Measurements from ENCODE around the gene SUCNR1. TPM values are rescaled to one million over a fixed set of nuclear protein-coding genes. Genes with fewer than 3 reads are reported as not detected.
"Not testable (repeated sequence)": the region's sequence is repeated elsewhere in the genome, so short reads cannot be mapped to it uniquely, and the experiment has no call there.

SUCNR1 gene
- total RNA-seq, 1 donor from 2014 or later, result 0.49 TPM

GRCh38 chr3:151879037-151879436, 5.6 kb downstream of the SUCNR1 start:
- H3K9me3 ChIP-seq, result no peaks in the 10 kb centered on the region
- H3K4me1 ChIP-seq, result no peaks in the 10 kb centered on the region
- H3K4me3 ChIP-seq, result no peak overlapping the region
- intact Hi-C loops (cut with DNase I), result no loop called here
- no peaks in the 10 kb centered on the region for H3K36me3 ChIP-seq
- no peaks in the 10 kb centered on the region for H3K27me3 ChIP-seq
- TF ChIP-seq POLR2A (IDR thresholded peaks at IDR 0.05) (no peak), CTCF (IDR thresholded peaks at IDR 0.05) (no peak), POLR2AphosphoS5 (IDR thresholded peaks at IDR 0.05; ENCODE audit: insufficient read depth in 1 of 2, low read depth in 1 of 2) (no peak)
- no peak overlapping the region for H3K27ac ChIP-seq
- no peak for DNase-seq (ENCODE audit: extremely low spot score in 2 of 2)

DNA sequence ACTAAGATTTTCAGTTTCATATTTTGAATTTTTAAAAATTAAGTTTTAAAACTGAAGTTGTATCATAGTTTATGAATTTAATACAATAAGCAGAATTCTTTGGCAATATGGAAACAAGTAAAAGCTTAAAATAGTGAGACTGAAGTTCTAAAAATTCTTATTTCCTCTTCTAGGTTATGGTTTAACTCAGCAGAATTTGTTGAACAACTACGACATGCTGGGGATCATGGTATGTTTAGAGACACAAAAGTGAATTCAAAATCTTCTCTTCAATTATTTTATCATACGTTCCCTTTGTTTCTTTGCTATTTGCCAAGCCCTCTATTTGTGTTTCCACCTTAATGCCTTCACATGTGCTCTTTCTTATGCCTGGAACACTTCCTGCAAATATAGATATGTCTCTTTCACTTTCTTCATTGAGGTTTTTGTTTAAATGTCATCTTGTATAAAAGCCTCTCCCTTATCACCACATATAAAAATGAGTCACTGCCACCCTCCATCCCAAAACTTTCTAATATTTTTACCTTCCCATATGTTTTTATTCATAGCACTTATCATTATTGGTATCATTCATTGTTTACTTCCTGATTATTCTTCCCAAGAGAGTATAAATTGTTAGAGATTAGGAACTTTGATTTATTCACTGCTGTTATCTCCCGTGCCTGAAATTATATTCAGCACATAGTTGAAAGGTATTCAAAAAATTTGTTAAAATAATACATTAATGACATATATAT, 6.4 kb downstream of the SUCNR1 start:
- TF ChIP-seq POLR2A (IDR thresholded peaks at IDR 0.05), result no peak
- TF ChIP-seq POLR2AphosphoS5 (IDR thresholded peaks at IDR 0.05; ENCODE audit: insufficient read depth in 1 of 2, low read depth in 1 of 2), result no peak
- no peak for TF ChIP-seq CTCF (IDR thresholded peaks at IDR 0.05)
- no peak overlapping the region for H3K27ac ChIP-seq
- no peaks in the 10 kb centered on the region for H3K4me1 ChIP-seq
- H3K36me3 ChIP-seq, result no peaks in the 10 kb centered on the region
- no peaks in the 10 kb centered on the region for H3K9me3 ChIP-seq
- intact Hi-C loops (cut with DNase I), result no loop called here
- H3K27me3 ChIP-seq, result no peaks in the 10 kb centered on the region
- no peak overlapping the region for H3K4me3 ChIP-seq
- no peak for DNase-seq (ENCODE audit: extremely low spot score in 2 of 2)

- no peaks in the 10 kb centered on the region for H3K4me1 ChIP-seq
- H3K36me3 ChIP-seq, result no peaks in the 10 kb centered on the region
- no peaks in the 10 kb centered on the region for H3K27me3 ChIP-seq
- H3K4me3 ChIP-seq, result no peak overlapping the region
- intact Hi-C loops (cut with DNase I), result no loop called here
- H3K27ac ChIP-seq, result no peak overlapping the region
- no peak for DNase-seq (ENCODE audit: extremely low spot score in 2 of 2)
- no peak for TF ChIP-seq POLR2AphosphoS5 (IDR thresholded peaks at IDR 0.05; ENCODE audit: insufficient read depth in 1 of 2, low read depth in 1 of 2)
- TF ChIP-seq POLR2A (IDR thresholded peaks at IDR 0.05), result no peak
- no peak for TF ChIP-seq CTCF (IDR thresholded peaks at IDR 0.05)
- no peaks in the 10 kb centered on the region for H3K9me3 ChIP-seq
Observed at GRCh38 chr3:151880416-151880690, 6.9 kb downstream of the SUCNR1 start.

DNA sequence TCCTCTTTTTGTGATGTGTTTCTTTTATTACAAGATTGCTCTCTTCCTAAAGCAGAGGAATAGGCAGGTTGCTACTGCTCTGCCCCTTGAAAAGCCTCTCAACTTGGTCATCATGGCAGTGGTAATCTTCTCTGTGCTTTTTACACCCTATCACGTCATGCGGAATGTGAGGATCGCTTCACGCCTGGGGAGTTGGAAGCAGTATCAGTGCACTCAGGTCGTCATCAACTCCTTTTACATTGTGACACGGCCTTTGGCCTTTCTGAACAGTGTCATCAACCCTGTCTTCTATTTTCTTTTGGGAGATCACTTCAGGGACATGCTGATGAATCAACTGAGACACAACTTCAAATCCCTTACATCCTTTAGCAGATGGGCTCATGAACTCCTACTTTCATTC, 7.7 kb downstream of the SUCNR1 start:
- H3K9me3 ChIP-seq, result no peaks in the 10 kb centered on the region
- no peaks in the 10 kb centered on the region for H3K4me1 ChIP-seq
- no peak overlapping the region for H3K27ac ChIP-seq
- TF ChIP-seq POLR2A (IDR thresholded peaks at IDR 0.05) (no peak), POLR2AphosphoS5 (IDR thresholded peaks at IDR 0.05; ENCODE audit: insufficient read depth in 1 of 2, low read depth in 1 of 2) (no peak), CTCF (IDR thresholded peaks at IDR 0.05) (no peak)
- no peak overlapping the region for H3K4me3 ChIP-seq
- H3K36me3 ChIP-seq, result no peaks in the 10 kb centered on the region
- H3K27me3 ChIP-seq, result no peaks in the 10 kb centered on the region
- no peak for DNase-seq (ENCODE audit: extremely low spot score in 2 of 2)
- intact Hi-C loops (cut with DNase I), result no loop called here

GRCh38 chr3:151885397-151885796, 12.0 kb downstream of the SUCNR1 start:
- H3K9me3 ChIP-seq; H3K36me3 ChIP-seq; H3K4me3 ChIP-seq; H3K27me3 ChIP-seq; H3K27ac ChIP-seq; H3K4me1 ChIP-seq; DNase-seq (ENCODE audit: extremely low spot score in 2 of 2); intact Hi-C loops (cut with DNase I): not testable (repeated sequence)

DNA sequence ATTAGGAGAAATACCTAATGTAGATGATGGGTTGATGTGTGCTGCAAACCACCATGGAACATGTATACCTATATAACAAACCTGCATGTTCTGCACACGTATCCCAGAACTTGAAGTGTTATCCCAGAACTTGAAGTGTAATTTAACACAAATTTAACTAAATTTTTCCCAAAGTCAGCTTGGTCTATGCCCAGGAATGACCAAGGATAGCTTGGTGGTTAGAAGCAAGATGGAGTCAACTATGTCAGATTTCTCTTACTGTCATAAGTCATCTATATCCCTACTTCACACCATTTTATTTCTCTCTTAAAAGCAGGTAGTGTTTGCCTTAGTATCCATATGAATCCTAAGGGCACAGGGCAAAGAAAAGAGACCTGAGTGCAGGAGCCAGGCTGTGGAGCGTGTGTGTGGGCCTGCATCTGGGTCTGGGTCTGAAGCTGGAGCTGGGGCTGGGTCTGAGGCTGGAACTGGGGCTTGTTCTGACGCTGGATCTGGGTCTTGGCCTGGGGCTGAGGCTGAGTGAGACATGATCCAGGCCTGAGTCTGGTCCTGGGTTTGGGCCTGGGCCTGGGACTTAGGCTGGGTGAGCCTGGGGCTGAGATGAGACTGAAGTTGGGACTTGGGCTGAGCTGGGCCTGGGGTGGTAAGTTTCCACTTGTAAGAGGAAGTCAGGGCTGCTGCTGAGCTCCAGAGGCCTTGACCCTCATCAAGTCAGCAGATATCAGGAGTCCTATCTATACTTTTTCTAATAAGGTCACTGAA, 14.2 kb downstream of the SUCNR1 start:
- intact Hi-C loops (cut with DNase I); H3K27me3 ChIP-seq; H3K9me3 ChIP-seq; H3K4me3 ChIP-seq; H3K27ac ChIP-seq; H3K36me3 ChIP-seq; DNase-seq (ENCODE audit: extremely low spot score in 2 of 2); H3K4me1 ChIP-seq: not testable (repeated sequence)
